ENCODE measurements around the gene MICALL1. TPM values are rescaled to one million over a fixed set of nuclear protein-coding genes. Genes with fewer than 3 reads are reported as not detected.

MICALL1 gene
- total and polyA plus RNA-seq, 9 of the 15 experiments (the other 6 are each of a cell fraction or from before 2014, with no cell fraction given) = 0.32 to 21.5 (median 6.1) TPM

GRCh38 chr22:37911697-37912096, 5.6 kb downstream of the MICALL1 start:
- Histone ChIP-seq H3K4me1 (replicated peaks in 1 of 2; ENCODE audit: control insufficient read depth in 2 of 2, insufficient read depth in 2 of 2, low read length in 2 of 2) (peaks cover 6 to 16% of the 10 kb centered on the region in 2 experiments; a peak in 4 of 5 replicates), H3K4me2 (ENCODE audit: insufficient read depth, low read length) (no peak overlapping the region), H3K27me3 (ENCODE audit: control insufficient read depth in 2 of 2, insufficient read depth in 2 of 2, low read length in 2 of 2) (no peaks in the 10 kb centered on the region), H3K9ac (ENCODE audit: insufficient read depth in 1 of 2, low read depth in 2 of 2, low read length in 2 of 2) (no peak overlapping the region), H3K36me3 (ENCODE audit: control insufficient read depth, insufficient read depth, low read length) (peaks cover 6% of the 10 kb centered on the region; the same call in 2 of the 3 replicates), H3K79me2 (ENCODE audit: control insufficient read depth, insufficient read depth, low read length) (peaks cover 8% of the 10 kb centered on the region; the same call in 2 of the 3 replicates), H3K27ac (ENCODE audit: extremely low read depth, low read depth, low read length) (no peak overlapping the region), H3K4me3 (no peak overlapping the region), H2AFZ (ENCODE audit: low read depth, low read length) (no peak overlapping the region), H3K9me3 (replicated peaks; ENCODE audit: control insufficient read depth, insufficient read depth, low read depth, low read length) (no peaks in the 10 kb centered on the region), H4K20me1 (replicated peaks; ENCODE audit: control insufficient read depth, insufficient read depth, low read length) (no peaks in the 10 kb centered on the region; the same call in 1 of the 2 replicates), H3K9me1 (ENCODE audit: control insufficient read depth, insufficient read depth, low read length) (no peaks in the 10 kb centered on the region)
- ChIA-PET POLR2A (interaction anchor here (0.6 to 2.2 kb wide), 6 partner anchors 8 to 230 kb away, joined by 3 to 7 read pairs (median 3); no protein-coding TSS in a partner anchor), CTCF (ENCODE audit: low intra/inter-chr PET ratio) (no interaction called here)
- FAIRE-seq (no peak), DNase-seq (ENCODE audit: extremely low read depth in 1 of 4, low spot score in 3 of 4) (no peak), ATAC-seq (peak; percentile 32; the same call in 1 of the 3 replicates)
- intact Hi-C loops (cut with micrococcal nuclease) = no loop called here
- WGBS (ENCODE audit: insufficient coverage, low coverage, missing lambda C conversion rate) = 63% methylated on average over 7 of the region's 8 CpGs
- in situ Hi-C loops (cut with MboI) = no loop called here
- BruUV-seq (replicated peaks) = no TSS peak
- TF ChIP-seq SPI1 (IDR thresholded peaks at IDR 0.05; ENCODE audit: borderline replicate concordance, low read depth, low read length) (no peak), U2AF2 (optimal IDR thresholded peaks at IDR 0.05; ENCODE audit: low read depth, low read length) (no peak), PURB (CRISPR knock-in tag; IDR thresholded peaks at IDR 0.05; ENCODE audit: low read depth) (no peak), ETS1 (conservative IDR thresholded peaks at IDR 0.05; ENCODE audit: control insufficient read depth, low read depth, low read length) (no peak), CTCF (IDR thresholded peaks at IDR 0.05 in 2 of 3, conservative IDR thresholded peaks at IDR 0.05 in 1 of 3; ENCODE audit: insufficient read depth in 2 of 3, low read depth in 1 of 3, low read length in 3 of 3) (no peak), FUS (optimal IDR thresholded peaks at IDR 0.05; ENCODE audit: low read depth, low read length) (no peak), PHF21A (IDR thresholded peaks at IDR 0.05; ENCODE audit: borderline replicate concordance, low read depth) (no peak), LCOR (CRISPR knock-in tag; IDR thresholded peaks at IDR 0.05) (no peak), HDAC6 (IDR thresholded peaks at IDR 0.05; ENCODE audit: low read depth, low read length) (no peak), ATF2 (CRISPR knock-in tag; IDR thresholded peaks at IDR 0.05) (no peak), ZC3H11A (IDR thresholded peaks at IDR 0.05; ENCODE audit: low read depth, low read length) (no peak)

Data from K562 (cell line).